HG03066 (cell line): ENCODE measurements around the gene AMER2.

Experiments used
- ATAC-seq: cut with Tn5 transposase; IDR thresholded peaks from one replicate; pipeline ENCODE4 v1.9.1; 2021; ENCODE audit warnings: low read depth; ENCODE audit not compliant: unreplicated experiment

The AMER2 gene, protein sequence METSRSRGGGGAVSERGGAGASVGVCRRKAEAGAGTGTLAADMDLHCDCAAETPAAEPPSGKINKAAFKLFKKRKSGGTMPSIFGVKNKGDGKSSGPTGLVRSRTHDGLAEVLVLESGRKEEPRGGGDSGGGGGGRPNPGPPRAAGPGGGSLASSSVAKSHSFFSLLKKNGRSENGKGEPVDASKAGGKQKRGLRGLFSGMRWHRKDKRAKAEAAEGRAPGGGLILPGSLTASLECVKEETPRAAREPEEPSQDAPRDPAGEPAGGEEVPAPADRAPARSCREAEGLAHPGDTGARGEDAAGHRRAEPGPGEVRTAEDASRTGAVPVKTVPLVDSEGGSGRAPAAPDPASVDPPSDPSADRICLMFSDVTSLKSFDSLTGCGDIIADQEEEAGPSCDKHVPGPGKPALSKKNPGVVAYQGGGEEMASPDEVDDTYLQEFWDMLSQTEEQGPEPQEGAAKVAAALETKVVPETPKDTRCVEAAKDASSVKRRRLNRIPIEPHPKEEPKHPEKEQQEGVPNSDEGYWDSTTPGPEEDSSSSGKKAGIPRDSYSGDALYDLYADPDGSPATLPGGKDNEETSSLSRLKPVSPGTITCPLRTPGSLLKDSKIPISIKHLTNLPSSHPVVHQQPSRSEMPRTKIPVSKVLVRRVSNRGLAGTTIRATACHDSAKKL

DNA sequence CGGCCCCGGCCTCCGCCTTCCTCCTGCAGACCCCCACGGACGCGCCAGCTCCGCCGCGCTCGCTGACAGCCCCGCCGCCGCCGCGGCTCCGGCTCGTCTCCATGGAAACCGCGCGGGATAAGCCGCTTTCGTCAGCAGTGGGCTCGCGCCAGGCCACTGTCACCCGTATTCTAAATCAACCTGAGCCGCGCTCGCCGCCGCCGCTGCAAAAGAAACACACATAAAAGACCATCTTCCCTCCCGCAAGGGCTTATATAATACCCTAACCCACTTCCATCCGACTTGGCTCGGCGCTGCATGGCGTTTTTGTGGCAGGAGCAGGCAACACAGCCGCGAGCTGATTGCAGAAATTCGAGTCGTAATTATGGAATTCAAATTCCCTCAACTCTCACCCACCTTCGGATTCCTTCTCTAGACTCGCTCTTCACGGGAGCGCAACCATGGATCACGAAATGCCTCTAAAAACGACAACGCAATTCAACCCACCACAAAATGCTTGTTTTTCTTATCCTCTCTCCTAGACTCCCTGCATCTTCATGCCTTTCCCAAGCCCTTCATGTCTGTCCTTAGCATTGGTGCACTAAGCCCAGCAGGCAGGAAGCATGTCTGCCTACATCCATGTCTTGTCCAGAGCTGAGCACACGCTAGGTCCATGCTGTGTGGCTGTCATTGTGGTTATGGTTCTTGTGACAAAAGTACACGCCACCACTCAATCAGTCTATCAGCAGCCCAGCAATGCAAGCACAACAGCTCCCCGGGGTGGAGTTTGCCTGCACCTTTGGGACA, at the start of gene AMER2:
Gene AMER2 (minus strand): TSS at position 772 of the 786 bp plus-strand sequence. CDS start 669 bp downstream, at position 103.
- no peak for ATAC-seq

DNA sequence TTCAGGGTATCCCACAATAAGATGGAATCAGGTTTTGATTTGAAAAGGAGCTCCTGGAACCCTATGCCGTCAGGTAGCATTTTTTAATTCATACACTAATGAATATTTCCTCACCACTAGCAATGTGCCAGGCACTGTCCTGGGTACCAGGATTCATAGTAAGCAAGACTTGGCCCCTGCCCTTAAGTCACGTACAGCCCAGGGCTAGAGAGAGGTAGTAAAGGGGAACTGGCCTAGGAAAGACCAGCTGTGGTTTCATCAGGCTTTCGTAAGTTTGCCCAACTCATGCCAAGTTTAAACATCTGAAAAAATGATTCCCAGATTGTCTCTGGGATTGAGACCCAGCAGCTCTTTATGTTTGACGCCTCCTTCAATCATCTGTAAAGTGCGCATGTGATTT, 45.9 kb upstream of the AMER2 start:
- no peak for ATAC-seq

DNA sequence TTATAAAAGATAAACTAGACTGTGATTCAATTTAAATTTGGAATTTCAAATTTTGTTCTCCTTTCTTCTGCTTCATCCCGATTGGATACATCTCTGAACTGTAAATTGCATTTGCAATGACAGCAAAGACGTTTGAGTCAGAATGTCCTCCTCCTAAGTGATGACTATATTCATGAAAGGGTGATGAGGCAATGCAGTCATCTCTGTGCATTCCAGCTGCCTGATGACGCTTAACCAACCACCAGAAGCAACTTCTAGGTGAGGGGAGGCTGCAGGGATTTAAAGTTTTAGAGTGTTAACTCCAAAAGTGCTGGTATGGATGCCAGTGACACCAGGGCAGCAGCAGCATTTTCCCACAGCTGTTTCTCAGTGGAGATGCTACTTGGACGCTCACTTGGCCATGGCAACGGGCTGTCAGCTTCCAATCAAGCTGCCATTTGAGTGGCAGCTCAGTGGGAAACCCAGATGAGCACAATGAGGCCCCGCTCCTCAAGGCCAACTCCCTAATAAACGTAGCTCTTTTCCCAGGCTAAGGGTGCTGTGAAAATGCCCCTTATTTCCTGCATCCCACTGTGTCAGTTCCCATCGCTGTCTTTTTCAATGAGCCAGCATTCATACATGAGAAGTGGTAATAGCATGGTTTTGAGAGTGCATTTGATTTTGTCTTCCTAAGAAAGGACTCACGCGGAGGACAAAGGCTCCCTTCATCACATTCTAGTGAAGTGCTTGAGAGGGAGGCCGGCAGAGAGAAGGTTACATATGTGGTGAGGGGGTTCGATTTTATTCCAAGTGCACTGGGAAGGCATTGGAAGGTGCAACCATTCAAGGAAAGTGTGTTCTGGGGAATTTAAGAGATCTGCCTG, 45.2 kb upstream of the AMER2 start:
- ATAC-seq: no peak

DNA sequence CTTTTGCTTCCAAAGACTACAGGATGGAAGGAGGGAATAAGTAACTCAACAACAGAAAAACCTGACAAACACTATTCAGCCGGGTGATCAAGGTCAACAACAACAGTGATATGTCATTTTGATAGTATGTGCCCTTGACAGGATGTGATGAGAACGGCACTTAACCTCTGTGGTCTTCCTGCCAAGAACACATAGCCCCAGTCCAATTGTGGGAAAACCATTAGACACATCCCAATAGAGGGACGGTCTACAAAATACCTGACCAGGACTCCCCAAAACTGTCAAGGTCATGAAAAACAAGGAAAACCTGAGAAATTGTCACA, 43.1 kb upstream of the AMER2 start:
- ATAC-seq: no peak

DNA sequence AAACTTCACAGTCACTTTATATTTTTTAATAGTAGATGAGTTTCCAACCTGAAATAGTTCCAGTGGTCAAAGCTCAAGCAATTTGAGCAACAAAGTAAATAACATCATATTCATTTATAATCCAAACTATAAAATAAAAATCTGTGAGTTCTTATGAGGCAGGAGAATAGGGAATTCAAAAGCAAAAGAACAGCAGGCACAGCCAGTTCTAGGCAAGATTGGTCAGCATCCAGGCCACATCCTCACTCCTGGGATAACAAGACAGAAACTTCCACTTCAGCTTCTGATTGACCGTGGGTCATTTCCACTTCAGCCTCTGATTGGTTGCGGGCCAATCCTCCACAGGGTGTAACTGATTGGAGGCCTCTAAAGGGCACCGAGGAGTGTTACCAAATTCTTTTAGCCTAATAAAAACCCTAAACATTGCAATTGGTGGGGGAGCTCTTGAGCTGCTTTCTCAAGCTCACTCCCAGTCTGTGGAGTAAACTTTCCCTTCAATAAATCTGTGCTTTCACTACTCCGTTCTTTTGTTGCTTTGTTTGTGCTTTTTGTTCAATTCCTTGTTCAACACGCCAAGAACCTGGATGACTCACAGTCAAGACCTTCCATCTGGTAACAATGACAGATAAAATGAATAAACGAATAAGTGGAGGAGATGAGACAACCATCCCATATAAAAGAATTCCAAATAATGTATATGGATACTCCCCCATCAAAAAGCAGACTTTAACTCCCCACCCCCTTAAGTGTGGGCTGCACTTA, 42.6 kb upstream of the AMER2 start:
- ATAC-seq: no peak

DNA sequence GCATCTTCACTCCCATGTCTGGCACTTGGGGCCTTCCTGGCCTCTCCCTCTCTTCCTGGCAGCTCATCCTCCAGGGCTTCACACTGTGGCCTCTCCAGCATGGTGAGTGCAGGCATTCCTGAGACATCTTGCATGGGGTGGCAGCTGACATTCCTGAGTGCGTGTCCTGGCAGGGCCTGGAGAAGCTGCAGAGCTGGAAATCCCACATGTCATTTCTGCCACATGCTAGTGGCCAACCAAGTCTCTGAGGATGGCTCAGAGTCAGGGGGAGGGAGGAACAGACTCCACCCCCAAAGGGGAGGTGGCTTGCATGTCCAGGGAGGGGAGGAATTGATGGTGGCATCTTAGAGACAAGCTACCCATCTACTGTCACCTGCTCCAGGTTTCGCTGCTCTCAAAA, 41.6 kb upstream of the AMER2 start:
- ATAC-seq: no peak

DNA sequence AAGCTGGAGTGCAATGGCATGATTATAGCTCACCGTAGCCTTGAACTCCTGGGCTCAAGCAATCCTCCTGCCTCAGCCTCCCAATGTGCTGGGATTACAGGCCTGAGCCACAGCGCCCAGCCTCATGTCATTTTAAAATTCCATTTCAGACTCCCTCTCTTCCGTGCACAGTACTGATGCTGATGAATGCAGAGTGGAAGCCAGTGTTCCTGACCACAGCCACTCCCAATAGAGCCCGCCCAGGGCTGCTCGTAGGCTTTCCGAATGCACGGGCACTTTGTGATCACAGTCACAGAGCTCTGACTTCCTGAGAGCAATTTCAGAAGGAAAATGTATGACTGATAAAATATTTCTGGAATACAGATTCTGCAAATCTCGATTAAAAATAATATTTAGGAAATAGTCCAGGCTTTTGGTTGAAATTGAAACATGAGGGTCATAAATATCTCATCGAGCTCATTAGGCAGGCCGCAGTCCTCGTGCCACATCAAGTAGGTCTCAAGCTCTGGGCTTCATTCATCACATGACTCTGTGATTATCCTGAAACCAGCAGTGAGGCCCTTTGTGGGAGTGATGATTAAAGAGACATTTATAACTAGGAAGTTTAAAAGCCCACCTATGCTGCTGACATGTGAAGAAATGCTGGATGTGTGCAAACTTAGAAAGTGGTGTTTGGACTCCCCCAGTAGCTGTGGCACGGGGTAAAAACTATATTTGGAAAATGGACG, 38.9 kb upstream of the AMER2 start:
- ATAC-seq: no peak

DNA sequence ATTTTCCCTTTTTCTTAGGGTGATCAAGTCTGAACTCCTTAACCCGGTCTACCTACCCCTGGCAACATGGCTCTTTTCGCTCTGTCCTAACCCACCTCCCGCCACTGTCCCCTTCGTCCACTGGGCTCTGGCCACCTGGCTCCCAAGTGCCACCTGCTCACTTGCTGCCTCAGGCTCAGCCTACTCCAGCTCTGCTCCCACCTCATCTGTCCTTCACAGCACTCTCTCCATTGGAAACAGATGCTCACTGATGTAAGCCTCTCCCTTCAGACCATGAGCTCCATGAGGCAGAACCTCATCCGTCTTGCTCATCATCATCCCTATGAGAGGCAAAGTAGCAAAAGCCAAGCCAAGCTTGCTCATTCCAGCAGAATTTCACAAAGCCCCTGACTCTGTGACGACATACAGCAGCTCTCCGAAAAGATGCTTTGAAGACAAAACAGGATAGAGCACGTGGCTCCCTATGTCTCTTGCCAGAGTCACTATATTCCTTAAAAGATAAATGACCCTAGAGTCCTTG, 35.3 kb upstream of the AMER2 start:
- ATAC-seq: no peak

DNA sequence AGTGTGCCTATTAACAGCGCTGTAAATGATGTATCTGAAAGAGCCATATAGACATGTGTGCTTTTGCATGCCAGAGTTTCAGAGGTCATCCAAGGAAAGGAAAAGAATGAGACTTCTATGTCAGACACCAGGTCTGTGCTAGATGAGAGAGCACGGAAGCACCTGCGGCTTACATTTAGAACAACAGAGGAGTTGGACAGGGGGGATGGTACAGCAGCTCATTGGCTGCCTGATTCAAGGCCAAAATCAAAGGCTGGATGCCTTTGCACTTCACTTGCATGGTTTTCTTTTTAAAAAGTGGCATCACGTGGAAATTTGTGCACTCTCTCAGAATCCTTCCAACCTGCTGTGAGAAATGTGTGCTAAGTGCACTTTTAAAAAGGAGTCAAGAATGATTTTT, 32.8 kb upstream of the AMER2 start:
- ATAC-seq: no peak

DNA sequence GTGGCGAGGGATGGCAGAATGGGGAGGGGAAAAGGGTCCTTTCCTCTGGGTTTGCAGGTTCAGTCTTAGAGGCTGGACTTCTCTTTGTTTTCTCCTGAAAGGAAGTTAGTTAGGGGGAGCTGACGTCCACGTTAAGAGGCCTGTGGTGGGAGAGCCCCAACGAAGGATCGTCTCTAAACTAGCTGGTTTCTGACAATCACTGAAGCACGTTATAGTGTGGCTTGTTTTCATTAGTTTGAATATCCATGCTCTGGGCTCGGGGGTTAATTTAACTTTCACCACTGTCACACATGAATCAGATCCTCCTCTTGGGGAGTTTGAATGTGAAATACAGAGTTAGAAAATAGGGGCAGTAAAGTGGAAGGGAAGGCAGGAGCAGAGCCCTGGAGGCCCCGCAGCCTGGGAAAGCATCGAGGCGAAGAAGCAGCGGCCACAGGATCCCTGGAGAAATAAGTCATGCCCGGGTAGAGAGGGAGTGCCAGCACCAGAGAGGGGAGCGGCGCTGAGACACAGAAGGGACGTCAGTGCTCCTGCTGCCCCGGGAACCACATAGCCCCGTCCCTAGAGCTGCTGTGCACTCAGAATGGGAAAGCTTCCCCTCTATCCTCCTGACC, 31.1 kb upstream of the AMER2 start:
- no peak for ATAC-seq

DNA sequence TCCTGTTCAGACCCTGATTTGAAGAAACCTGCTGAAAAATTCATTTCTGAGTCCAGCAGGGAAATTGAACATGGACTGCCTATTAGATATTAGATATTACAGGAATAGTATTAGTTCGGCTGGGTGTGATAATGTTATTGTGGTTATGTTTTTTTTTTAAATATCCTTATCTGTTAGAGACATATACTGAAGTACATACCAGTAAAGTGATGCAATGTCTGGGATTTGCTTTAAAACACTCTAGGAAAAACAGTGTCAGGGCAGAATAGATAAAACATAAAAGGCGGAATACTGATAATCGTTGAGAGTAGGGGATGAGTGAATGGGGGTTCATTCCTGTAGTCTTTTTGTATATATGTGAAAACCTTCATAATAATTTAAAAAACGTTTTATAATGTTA, 28.7 kb upstream of the AMER2 start:
- ATAC-seq: no peak

DNA sequence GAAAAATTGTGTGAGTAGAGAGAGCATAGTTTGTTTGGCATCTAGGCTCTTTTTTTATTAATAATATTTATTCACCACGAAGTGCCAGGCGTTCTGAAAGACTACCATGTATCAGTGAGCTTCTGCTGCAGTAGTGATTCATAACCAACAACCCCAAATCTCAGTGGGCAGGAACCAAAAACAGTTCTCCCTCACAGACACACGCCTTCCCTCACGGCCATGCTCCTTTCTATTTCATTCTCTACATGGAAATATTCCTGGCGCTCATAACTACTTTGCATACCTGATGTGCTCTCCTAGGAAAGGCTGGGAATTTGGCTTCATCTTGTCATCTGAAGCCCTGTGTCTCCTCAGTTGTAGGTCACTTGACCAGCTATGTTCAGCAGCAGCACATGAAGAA, 26.6 kb upstream of the AMER2 start:
- no peak for ATAC-seq

DNA sequence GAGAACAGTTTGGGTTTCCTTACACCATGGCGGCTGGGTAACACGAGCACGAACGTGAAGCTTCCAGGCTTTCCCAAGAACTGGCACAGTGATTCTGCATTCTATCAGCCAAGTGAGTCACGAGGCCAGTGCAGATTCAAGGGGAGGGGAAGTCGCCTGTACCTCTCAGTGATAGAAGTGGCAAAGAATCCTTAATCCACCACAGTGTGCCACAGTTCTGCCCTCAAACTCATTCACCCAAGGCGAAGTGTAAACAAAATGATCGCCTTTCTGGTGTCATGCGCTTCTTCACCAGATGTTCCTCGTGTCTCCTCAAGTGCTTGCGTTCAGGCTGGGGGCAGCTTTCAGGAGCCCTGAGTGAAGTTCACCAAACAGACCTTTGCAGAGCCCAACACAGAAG, 24.9 kb upstream of the AMER2 start:
- ATAC-seq: no peak

DNA sequence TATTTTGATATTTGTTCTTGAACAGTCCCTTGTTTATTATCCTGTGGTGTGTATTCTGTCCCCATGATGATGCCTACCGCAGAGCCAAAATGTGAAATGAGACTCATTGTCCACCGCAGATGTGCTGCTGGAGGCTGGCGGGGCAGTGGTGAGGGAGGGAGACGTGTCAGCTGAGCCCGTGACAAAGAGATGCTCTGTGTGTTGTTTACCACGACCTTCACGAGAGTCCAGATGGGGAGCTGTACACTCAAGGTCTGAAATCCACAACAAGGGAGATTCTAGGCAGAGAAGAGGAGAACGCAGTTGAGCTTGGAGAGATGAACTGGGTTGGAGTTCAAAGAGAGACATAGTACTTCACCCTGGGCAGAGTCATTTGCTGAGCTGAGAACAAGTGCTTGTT, 20.8 kb upstream of the AMER2 start:
- no peak for ATAC-seq

DNA sequence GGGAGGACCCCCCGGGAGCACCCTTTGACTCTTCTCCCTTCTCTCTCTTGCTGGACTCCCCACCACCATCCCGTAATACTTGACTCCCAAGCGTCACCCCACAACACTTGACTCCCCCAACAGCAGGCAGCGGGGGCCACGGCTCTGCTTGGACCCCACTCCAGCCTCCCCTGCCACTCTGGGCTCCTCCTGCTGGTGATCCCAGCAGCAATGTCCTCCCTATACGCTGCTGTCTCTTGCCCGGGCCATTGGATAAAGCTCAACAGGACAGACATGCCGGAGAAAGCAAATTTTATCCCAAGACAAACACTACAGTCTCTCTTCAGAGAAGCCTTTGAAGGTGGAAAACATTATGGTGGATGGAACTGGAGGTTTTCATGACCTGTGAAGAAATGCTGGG, 20.4 kb upstream of the AMER2 start:
- no peak for ATAC-seq

DNA sequence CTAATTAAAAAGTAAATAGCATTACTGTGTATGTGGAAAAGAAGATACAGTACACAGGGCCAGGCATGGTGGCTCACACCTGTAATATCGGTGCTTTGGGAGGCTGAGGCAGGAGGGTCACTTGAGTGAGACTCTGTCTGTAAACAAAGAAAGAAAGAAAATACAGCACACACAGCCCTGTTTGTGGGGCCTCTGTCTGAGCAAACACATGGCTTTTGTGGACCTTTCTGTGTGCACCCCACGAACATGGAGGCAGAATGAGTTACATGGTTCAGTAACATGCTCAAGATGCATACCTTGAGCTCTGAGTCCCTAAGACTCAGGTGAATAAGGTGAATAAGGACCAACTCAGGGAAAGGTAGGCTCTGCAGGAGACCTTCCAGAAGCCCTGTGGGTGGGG, 20.0 kb upstream of the AMER2 start:
- ATAC-seq: no peak

DNA sequence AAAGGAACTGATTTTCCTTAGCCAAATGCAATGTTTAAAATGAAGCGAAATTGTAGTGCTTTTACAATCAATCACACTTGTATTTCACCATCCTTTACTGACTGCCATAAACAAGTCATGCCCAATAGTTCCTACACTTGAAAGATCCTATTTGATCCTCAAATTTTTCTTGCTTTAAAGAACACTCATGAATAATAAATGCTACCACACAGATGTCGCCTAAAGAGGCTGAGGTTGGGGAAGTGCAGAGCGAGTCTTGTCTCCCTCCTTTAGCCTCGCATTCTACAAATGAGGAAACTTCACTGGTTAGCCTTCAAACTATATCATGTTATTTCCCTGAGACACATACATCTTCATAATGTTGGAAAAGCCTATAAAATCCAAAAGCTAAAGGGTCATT, 18.7 kb upstream of the AMER2 start:
- no peak for ATAC-seq

DNA sequence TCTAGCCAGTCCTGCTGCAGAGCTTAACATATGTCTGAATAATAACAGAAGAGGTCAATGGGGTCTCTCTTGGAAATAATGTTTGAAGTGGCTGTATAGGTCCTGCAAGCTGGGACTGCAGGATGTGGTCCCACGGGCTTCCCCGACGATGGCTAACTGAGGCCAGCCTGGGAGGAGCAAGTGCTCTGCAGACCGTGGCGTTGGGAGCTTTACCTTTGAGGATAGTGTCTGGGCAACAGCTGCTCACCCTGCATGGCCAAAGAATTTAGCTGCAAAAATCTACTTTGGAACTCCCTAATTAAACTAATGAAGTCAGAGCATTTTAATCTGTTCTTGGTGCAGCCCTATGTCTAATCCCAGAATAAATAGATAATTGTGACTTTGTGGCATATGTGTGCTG, 18.2 kb upstream of the AMER2 start:
- no peak for ATAC-seq

DNA sequence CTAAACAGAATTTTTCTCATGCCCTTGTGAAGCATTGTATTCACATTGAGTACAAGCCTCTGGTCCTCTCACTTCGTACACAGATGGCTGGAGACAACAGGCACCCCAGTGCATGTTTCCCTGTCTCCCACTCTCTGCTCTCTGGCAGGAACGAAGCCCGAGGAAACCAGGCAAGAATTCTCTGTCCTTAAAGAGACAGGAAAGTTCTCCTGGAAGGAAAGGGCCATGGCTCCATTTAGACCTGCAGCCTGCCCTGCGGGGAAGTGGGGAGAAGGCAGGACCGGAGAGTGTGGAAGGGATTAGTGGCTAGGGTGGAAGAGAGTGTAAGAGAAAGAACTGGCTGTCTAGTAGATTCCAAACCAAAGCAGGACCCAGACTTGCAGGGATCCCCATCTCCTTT, 15.5 kb upstream of the AMER2 start:
- no peak for ATAC-seq
